HepG2 (cell line): ENCODE results near the gene CCDC142. TPM values are rescaled to one million over a fixed set of nuclear protein-coding genes. Genes with fewer than 3 reads are reported as not detected.

Experiments used
- ELK4 ChIP-seq: sonication (generic); formaldehyde crosslinking; IDR thresholded peaks from 2 replicates; pipeline ENCODE4 v1.9.0; 2021; ENCODE audit warnings: missing genetic modification reagents, borderline replicate concordance
- HDAC2 ChIP-seq: sonication (generic); formaldehyde crosslinking; IDR thresholded peaks from 2 replicates; pipeline ENCODE4 v1.4.0; 2020; ENCODE audit warnings: missing genetic modification reagents
- KMT2B ChIP-seq: IDR thresholded peaks from 2 replicates; pipeline ENCODE4 v1.6.1; 2016; ENCODE audit warnings: missing genetic modification reagents, missing compliant biosample characterization
- REST ChIP-seq, 2 experiments: IDR thresholded peaks; 2 replicates each; pipeline ENCODE4 v1.6.1; 2011 to 2012; ENCODE audit warnings: low read length in 2 of 2, borderline replicate concordance in 1 of 2, low read depth in 1 of 2, mild to moderate bottlenecking in 1 of 2, moderate library complexity in 1 of 2
- REXO4 ChIP-seq: sonication (generic); formaldehyde crosslinking; IDR thresholded peaks from 2 replicates; pipeline ENCODE4 v1.8.0; 2022; ENCODE audit warnings: missing genetic modification reagents, mild to moderate bottlenecking, borderline replicate concordance
- RXRB ChIP-seq: IDR thresholded peaks from 2 replicates; pipeline ENCODE4 v1.6.1; 2016; ENCODE audit warnings: borderline replicate concordance, missing genetic modification reagents, missing compliant biosample characterization
- SNAPC4 ChIP-seq: sonication (generic); formaldehyde crosslinking; IDR thresholded peaks from 2 replicates; pipeline ENCODE4 v1.4.0; 2020; ENCODE audit warnings: mild to moderate bottlenecking, missing genetic modification reagents
- XBP1 ChIP-seq: sonication (generic); formaldehyde crosslinking; IDR thresholded peaks from 2 replicates; pipeline ENCODE4 v1.5.0; 2020; ENCODE audit warnings: missing genetic modification reagents
- ZBTB26 ChIP-seq: IDR thresholded peaks from 2 replicates; pipeline ENCODE4 v1.6.1; 2016; ENCODE audit warnings: missing compliant biosample characterization, missing genetic modification reagents, borderline replicate concordance
- ZNF136 ChIP-seq: sonication (generic); formaldehyde crosslinking; IDR thresholded peaks from 2 replicates; pipeline ENCODE4 v1.8.1; 2022; ENCODE audit warnings: low read depth, mild to moderate bottlenecking, moderate library complexity, missing genetic modification reagents
- ZNF143 ChIP-seq: sonication (generic); formaldehyde crosslinking; IDR thresholded peaks from 2 replicates; pipeline ENCODE4 v1.4.0; 2020; ENCODE audit warnings: missing genetic modification reagents
- ZNF354B ChIP-seq: sonication (generic); formaldehyde crosslinking; IDR thresholded peaks from 2 replicates; pipeline ENCODE4 v1.8.0; 2022; ENCODE audit warnings: mild to moderate bottlenecking, missing genetic modification reagents
- ZNF513 ChIP-seq: sonication (generic); formaldehyde crosslinking; conservative IDR thresholded peaks from 2 replicates; pipeline ENCODE4 v1.5.0; 2020; ENCODE audit warnings: missing genetic modification reagents
- ZNF782 ChIP-seq: sonication (generic); formaldehyde crosslinking; IDR thresholded peaks from 2 replicates; pipeline ENCODE4 v1.4.0; 2020; ENCODE audit warnings: missing genetic modification reagents, mild to moderate bottlenecking, borderline replicate concordance
- polyA plus RNA-seq, 8 experiments: library from polyadenylated mRNA; depleted of rRNA in 3 of 8; stranded (reverse) in 7 of 8; unstranded in 1 of 8; fragments of >200 nt; fragmentation: Illumina TruSeq in 4 of 8; extraction: Trizol in 4 of 8; gene quantifications; 2 replicates each; pipeline versions ENCODE4 v1.2.1 to v1.2.3, GENCODE V29; 2011 to 2016; ENCODE audit warnings: low read depth in 4 of 8, missing spikeins in 1 of 8, mixed read lengths in 1 of 8; ENCODE audit not compliant: insufficient read depth in 1 of 8
- total RNA-seq, 5 experiments: library from RNA; depleted of rRNA; stranded (reverse); fragments of >200 nt; fragmentation: Illumina TruSeq; extraction: Trizol; gene quantifications; 2 replicates each; pipeline ENCODE4 v1.2.3, GENCODE V29; 2016; ENCODE audit warnings: low read depth in 1 of 5

The CCDC142 gene
- total and polyA plus RNA-seq, 2 of the 13 experiments (the other 11 are each of a cell fraction or from before 2014, with no cell fraction given): 14.7 to 30.4 TPM

GRCh38 chr2:74529357-74530238, 46.8 kb upstream of the CCDC142 start, which contains the start of the genes AUP1 and HTRA2 (continued):
- peak; percentile 24; the same call in 1 of the 2 replicates for TF ChIP-seq ELK4
- 0 out of 2 replicates have a peak, but pooled peaks have one; percentile 79 for TF ChIP-seq ZNF354B (CRISPR knock-in tag)
- peak; percentile 71; the same call in 1 of the 2 replicates for TF ChIP-seq ZNF782
- TF ChIP-seq ZNF143 (CRISPR knock-in tag): peak; percentile 97
- peak; percentile 95 for TF ChIP-seq SNAPC4 (CRISPR knock-in tag)
- peak in 1 of 2 experiments; percentile 74; a peak in 1 of 4 replicates for TF ChIP-seq REST (IDR thresholded peaks at IDR 0.05; ENCODE audit: borderline replicate concordance in 1 of 2, low read depth in 1 of 2, low read length in 2 of 2)
- peak; percentile 81 for TF ChIP-seq KMT2B (CRISPR knock-in tag)
- TF ChIP-seq XBP1 (CRISPR knock-in tag): no peak
- peak; percentile 67 for TF ChIP-seq RXRB (CRISPR knock-in tag)
- peak; percentile 89; the same call in 1 of the 2 replicates for TF ChIP-seq ZNF513
- TF ChIP-seq REXO4: peak; percentile 13; the same call in 1 of the 2 replicates
- 0 out of 2 replicates have a peak, but pooled peaks have one; percentile 4 for TF ChIP-seq ZBTB26 (CRISPR knock-in tag)
- TF ChIP-seq HDAC2 (CRISPR knock-in tag): peak; percentile 29
- peak; percentile 93 for TF ChIP-seq ZNF136 (CRISPR knock-in tag)
